OCI-LY7 (cell line): ENCODE data around the gene ZNF143.

Experiments used
- CTCF ChIP-seq: fragments of 200-600 bp; sonication (generic); conservative IDR thresholded peaks from 2 replicates; pipeline ENCODE4 v1.5.1; 2014; ENCODE audit warnings: mild to moderate bottlenecking, antibody characterized with exemption, low read length, moderate library complexity, mixed read lengths
- EZH2phosphoT487 ChIP-seq: fragments of 200-600 bp; sonication (generic); IDR thresholded peaks from 2 replicates; pipeline ENCODE4 v1.6.1; 2018; ENCODE audit warnings: low read depth, borderline replicate concordance, mild to moderate bottlenecking, mixed run types, antibody characterized with exemption, low read length, moderate library complexity, mixed read lengths

- TF ChIP-seq CTCF = no peak
- TF ChIP-seq EZH2phosphoT487 = no peak
Measured at GRCh38 chr11:9462806-9463537, 2.2 kb downstream of the ZNF143 start.
